Natural killer cell (primary cell): ENCODE data around the gene GPC4. TPM values are rescaled to one million over a fixed set of nuclear protein-coding genes. Genes with fewer than 3 reads are reported as not detected.

ENCODE experiments used
- ATAC-seq, 3 donors: fragments of 150-1000 bp in 2 of 3; fragments of 200-7000 bp in 1 of 3; cut with Tn5 transposase; 1 replicate in 1 of 3; 2 replicates in 2 of 3; pipeline ENCODE4 v1.10.0; 2021; ENCODE audit warnings: mild to moderate bottlenecking in 2 of 3, moderate library complexity in 2 of 3
- DNase-seq, 2 donors: peaks; one replicate each; pipeline versions ENCODE4 v3.0.0 to v3.0.0-alpha.2; 2013 to 2021; ENCODE audit warnings: mixed read lengths in 1 of 2
- H3K27ac ChIP-seq: one replicate; pipeline ENCODE4 v1.5.1; 2013; ENCODE audit warnings: mild to moderate bottlenecking, low read length
- H3K27me3 ChIP-seq: one replicate; pipeline ENCODE4 v1.6.1; 2013; ENCODE audit warnings: low read length; ENCODE audit not compliant: control insufficient read depth, insufficient read depth
- H3K36me3 ChIP-seq: one replicate; pipeline ENCODE4 v1.6.1; 2013; ENCODE audit warnings: low read length; ENCODE audit not compliant: control insufficient read depth, insufficient read depth
- H3K4me1 ChIP-seq: one replicate; pipeline ENCODE4 v1.6.1; 2013; ENCODE audit warnings: low read length; ENCODE audit not compliant: control insufficient read depth, insufficient read depth
- H3K4me3 ChIP-seq: one replicate; pipeline ENCODE4 v1.5.1; 2013; ENCODE audit warnings: low read length
- H3K9me3 ChIP-seq: one replicate; pipeline ENCODE4 v1.6.1; 2013; ENCODE audit warnings: low read length; ENCODE audit not compliant: control insufficient read depth, insufficient read depth
- H3K27ac Mint-ChIP-seq, 2 donors: one replicate each; pipeline ENCODE4 v1.8.0; 2022; ENCODE audit warnings: mild to moderate bottlenecking in 2 of 2, mixed read lengths in 2 of 2, moderate library complexity in 1 of 2
- H3K27me3 Mint-ChIP-seq, 2 donors: one replicate each; pipeline ENCODE4 v1.8.0; 2022; ENCODE audit warnings: low read depth in 2 of 2, mixed read lengths in 2 of 2
- H3K36me3 Mint-ChIP-seq: one replicate; pipeline ENCODE4 v1.8.0; 2022; ENCODE audit warnings: mixed read lengths
- H3K4me1 Mint-ChIP-seq, 2 donors: one replicate each; pipeline ENCODE4 v1.8.0; 2022; ENCODE audit warnings: mixed read lengths in 2 of 2
- H3K4me3 Mint-ChIP-seq: one replicate; pipeline ENCODE4 v1.8.0; 2022; ENCODE audit warnings: mild to moderate bottlenecking, moderate library complexity, mixed read lengths
- H3K9me3 Mint-ChIP-seq, 2 donors: one replicate each; pipeline ENCODE4 v1.8.0; 2022; ENCODE audit warnings: mixed read lengths in 2 of 2
- WGBS: methylation state at CpG from one replicate; pipeline ENCODE4 v1.1.7; 2013; ENCODE audit warnings: missing lambda C conversion rate; ENCODE audit not compliant: insufficient coverage; 5-methylcytosine and 5-hydroxymethylcytosine counted together
- intact Hi-C: fragments of 100-400 bp; cut with micrococcal nuclease; formaldehyde crosslinking; loops from one replicate; pipeline ENCODE4 v1.14.2; 2022
- total RNA-seq, 4 donors: library from RNA; stranded (reverse); fragments of 120-200 nt in 1 of 4; gene quantifications; one replicate each; pipeline versions ENCODE4 v1.2.3 to v1.2.4, GENCODE V29; 2013 to 2022
- TF ChIP-seq, protein P1 (sequence below): fragments of 200-600 bp; IDR thresholded peaks from one replicate; pipeline ENCODE4 v1.8.0; 2022; ENCODE audit warnings: antibody characterized with exemption

Gene GPC4
- total RNA-seq, 3 donors from 2014 or later (not counting 1 experiment from before 2014, with no cell fraction given) = 0.08 TPM; not detected in 2

DNA sequence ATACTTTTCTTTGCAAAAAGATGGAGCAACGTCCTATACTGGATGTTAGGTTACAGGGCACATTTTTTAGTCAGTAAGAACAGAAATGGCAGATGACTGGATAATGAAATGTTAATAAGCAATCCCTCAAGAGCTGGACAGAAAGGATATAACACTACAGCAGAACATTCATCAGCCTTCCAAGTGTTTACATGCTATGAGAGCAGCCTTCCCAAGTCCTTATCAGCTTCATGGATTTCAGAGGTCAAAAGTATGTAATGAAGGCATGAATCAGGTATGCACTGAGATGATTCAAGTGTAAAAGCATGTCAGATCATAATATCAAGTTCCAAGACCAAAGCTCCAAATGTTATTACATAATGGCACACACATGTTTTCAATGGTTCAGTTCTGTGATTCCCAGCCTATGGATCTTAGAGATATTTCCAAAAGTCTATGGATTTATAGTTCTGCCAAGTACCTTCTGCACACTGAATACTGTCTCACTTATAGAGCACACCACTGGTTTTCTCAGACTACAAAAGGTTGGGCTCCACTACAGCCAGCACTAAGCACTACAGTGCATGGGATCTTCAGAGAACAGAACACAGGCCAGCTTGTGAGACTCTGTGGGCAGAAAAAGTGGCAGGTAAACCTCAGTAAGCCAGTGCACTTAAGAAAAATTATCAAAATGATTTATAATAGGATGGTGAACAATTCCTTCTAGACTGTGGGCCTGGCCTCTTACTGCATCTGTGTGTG lies 49.2 kb downstream of the GPC4 start:
- Histone ChIP-seq H3K9me3 (no peaks in the 10 kb centered on the region), H3K27ac (no peak overlapping the region), H3K36me3 (no peaks in the 10 kb centered on the region), H3K4me3 (no peak overlapping the region), H3K4me1 (no peaks in the 10 kb centered on the region), H3K27me3 (no peaks in the 10 kb centered on the region)
- no peaks in the 10 kb centered on the region for H3K36me3 Mint-ChIP-seq
- intact Hi-C loops = no loop called here
- no peaks in the 10 kb centered on the region for H3K9me3 Mint-ChIP-seq
- TF ChIP-seq, protein P1, sequence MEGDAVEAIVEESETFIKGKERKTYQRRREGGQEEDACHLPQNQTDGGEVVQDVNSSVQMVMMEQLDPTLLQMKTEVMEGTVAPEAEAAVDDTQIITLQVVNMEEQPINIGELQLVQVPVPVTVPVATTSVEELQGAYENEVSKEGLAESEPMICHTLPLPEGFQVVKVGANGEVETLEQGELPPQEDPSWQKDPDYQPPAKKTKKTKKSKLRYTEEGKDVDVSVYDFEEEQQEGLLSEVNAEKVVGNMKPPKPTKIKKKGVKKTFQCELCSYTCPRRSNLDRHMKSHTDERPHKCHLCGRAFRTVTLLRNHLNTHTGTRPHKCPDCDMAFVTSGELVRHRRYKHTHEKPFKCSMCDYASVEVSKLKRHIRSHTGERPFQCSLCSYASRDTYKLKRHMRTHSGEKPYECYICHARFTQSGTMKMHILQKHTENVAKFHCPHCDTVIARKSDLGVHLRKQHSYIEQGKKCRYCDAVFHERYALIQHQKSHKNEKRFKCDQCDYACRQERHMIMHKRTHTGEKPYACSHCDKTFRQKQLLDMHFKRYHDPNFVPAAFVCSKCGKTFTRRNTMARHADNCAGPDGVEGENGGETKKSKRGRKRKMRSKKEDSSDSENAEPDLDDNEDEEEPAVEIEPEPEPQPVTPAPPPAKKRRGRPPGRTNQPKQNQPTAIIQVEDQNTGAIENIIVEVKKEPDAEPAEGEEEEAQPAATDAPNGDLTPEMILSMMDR = no peak
- H3K4me3 Mint-ChIP-seq = no peak overlapping the region
- peaks cover 0 to 57% of the 10 kb centered on the region in 2 donors for H3K27me3 Mint-ChIP-seq
- no peaks in the 10 kb centered on the region for H3K4me1 Mint-ChIP-seq
- H3K27ac Mint-ChIP-seq = no peak overlapping the region
- no peak for DNase-seq
- WGBS = 60% methylated on average over 1 of the region's 1 CpG
- no peak for ATAC-seq

DNA sequence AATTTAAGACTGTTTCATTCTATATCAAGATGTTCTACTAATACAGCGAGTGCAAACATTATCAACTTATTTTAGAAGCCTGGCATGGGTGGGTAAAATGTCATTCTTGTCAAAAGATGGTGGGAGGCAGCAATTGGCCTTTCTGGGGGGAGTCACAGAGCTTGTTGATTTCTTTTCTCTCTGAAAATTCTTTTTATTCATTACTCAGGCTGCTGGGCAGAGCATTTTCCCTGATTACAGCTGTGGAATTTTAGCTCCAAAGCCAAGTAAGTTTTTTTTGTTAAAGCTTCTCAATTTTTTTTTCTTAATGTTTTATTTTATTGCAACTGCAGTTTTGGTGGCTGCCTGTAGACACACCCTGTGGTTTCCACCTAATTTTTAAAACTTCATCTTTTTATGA lies 50.4 kb downstream of the GPC4 start:
- no peaks in the 10 kb centered on the region for H3K27me3 ChIP-seq
- H3K9me3 ChIP-seq = no peaks in the 10 kb centered on the region
- WGBS = no CpG with 5 or more reads among the region's 1 CpG
- Mint-ChIP-seq H3K4me3 (no peak overlapping the region), H3K27me3 (peaks cover under 1 to 58% of the 10 kb centered on the region in 2 donors), H3K36me3 (no peaks in the 10 kb centered on the region), H3K9me3 (no peaks in the 10 kb centered on the region), H3K27ac (no peak overlapping the region), H3K4me1 (no peaks in the 10 kb centered on the region)
- no peak overlapping the region for H3K4me3 ChIP-seq
- DNase-seq (no peak), ATAC-seq (no peak)
- H3K4me1 ChIP-seq = no peaks in the 10 kb centered on the region
- intact Hi-C loops = no loop called here
- TF ChIP-seq, protein P1 = no peak
- no peaks in the 10 kb centered on the region for H3K36me3 ChIP-seq
- no peak overlapping the region for H3K27ac ChIP-seq

DNA sequence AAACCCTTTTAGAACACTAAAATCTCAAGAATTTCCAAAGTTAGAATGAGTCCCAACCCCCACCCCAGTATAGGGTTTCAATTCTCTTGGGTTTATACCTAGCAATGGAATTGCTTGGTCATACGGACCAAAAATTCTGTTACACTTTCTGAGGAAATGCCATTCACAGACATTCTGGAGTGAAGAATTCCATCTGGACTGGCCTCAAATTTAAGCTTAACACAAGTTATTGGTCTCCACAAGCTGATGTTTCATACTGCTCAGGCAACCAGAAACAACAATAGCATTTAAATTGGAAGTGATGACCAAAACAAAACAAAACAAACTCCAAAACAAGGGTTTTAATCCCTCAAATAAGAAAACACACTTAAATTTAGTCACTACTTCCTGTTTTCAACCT lies 51.1 kb downstream of the GPC4 start:
- ATAC-seq = no peak
- no peaks in the 10 kb centered on the region for H3K9me3 Mint-ChIP-seq
- no peak overlapping the region for H3K4me3 ChIP-seq
- no peaks in the 10 kb centered on the region for H3K27me3 ChIP-seq
- no peaks in the 10 kb centered on the region for H3K4me1 ChIP-seq
- intact Hi-C loops = no loop called here
- H3K27me3 Mint-ChIP-seq = peaks cover 8 to 58% of the 10 kb centered on the region in 2 donors
- DNase-seq = no peak
- H3K27ac Mint-ChIP-seq = no peak overlapping the region
- no peaks in the 10 kb centered on the region for H3K36me3 ChIP-seq
- no peaks in the 10 kb centered on the region for H3K36me3 Mint-ChIP-seq
- 89% methylated on average over 1 of the region's 1 CpG for WGBS
- no peak overlapping the region for H3K4me3 Mint-ChIP-seq
- TF ChIP-seq, protein P1 = no peak
- H3K4me1 Mint-ChIP-seq = no peaks in the 10 kb centered on the region
- no peaks in the 10 kb centered on the region for H3K9me3 ChIP-seq
- H3K27ac ChIP-seq = no peak overlapping the region

DNA sequence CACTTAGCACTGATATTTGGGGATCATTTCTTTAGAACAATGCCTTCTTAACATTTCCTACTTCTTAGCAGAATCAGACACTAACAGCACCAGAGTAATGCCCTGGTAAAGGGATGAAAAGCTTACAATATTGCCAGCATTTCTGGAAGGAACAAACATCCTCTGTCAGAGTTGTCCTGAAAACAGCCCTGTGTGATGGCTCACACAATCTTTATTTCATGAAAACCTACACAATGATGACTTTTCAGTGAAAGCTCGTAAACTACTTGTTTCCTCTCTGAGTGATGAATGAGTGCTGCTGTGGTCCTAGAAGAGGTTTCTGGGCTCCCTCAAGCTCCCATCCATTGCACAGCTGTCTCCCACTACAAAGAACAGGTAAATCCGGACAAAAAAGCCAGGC lies 52.8 kb downstream of the GPC4 start:
- Mint-ChIP-seq H3K4me1 (no peaks in the 10 kb centered on the region), H3K27ac (no peak overlapping the region), H3K9me3 (no peaks in the 10 kb centered on the region), H3K27me3 (peaks cover 9 to 66% of the 10 kb centered on the region in 2 donors), H3K4me3 (no peak overlapping the region), H3K36me3 (no peaks in the 10 kb centered on the region)
- intact Hi-C loops = no loop called here
- no peak for DNase-seq
- no peaks in the 10 kb centered on the region for H3K4me1 ChIP-seq
- no peaks in the 10 kb centered on the region for H3K27me3 ChIP-seq
- no peak for ATAC-seq
- H3K4me3 ChIP-seq = no peak overlapping the region
- no peak overlapping the region for H3K27ac ChIP-seq
- no peaks in the 10 kb centered on the region for H3K9me3 ChIP-seq
- WGBS = 100% methylated on average over 1 of the region's 2 CpGs
- H3K36me3 ChIP-seq = no peaks in the 10 kb centered on the region
- TF ChIP-seq, protein P1 = no peak
